ENCODE measurements around the gene AKAP6.

DNA sequence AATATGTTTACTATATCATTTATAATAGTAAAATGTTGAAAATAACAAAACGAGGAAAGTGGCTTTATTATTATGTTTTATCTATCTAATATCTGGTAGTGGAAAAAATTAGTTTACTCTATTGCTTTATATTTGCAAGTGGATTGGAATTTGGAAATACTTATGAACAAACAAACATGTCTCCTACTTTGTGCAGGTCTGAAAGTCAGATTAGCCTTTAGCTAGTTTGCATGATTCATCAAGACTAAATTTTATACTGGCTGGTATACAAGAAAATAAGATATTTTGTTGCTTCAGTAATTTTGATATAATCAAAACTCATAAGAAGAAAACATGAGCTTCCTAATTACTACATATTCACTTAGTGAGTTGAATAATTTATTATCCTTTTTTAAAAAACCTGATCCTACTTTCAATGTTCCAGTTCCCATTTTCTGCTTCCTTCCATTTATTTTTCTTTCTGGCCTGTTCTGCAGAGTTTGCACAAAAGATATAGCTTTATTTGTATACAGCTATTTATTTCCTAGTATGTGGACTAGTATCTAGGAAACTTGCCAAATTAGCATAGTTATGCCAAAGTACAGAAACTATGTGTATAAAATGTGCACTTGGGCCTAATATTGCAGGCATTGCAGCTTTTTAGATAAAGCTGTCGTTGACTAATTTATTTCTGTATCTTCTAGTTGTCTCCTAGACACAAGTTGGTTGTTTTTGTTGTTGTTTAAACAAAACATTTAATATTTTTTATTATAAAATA, 122.0 kb downstream of the AKAP6 start:
- TF ChIP-seq POLR2A (IDR thresholded peaks at IDR 0.05; ENCODE audit: low read depth, low read length) (no peak), POLR2AphosphoS5 (IDR thresholded peaks at IDR 0.05; ENCODE audit: low read depth, low read length) (no peak), TAF1 (IDR thresholded peaks at IDR 0.05; ENCODE audit: borderline replicate concordance, low read depth, low read length) (no peak)
